HFF-Myc (cell line): ENCODE results near the gene POLDIP3.
"Not testable (repeated sequence)": the region's sequence is repeated elsewhere in the genome, so short reads cannot be mapped to it uniquely, and the experiment has no call there.

Experiments
- DNase-seq: peaks from one replicate; pipeline ENCODE4 v3.0.0-alpha.2; 2011; ENCODE audit warnings: low read depth; ENCODE audit errors: extremely low read depth
- H3K4me3 ChIP-seq: replicated peaks from 2 replicates; pipeline ENCODE4 v1.5.1; 2011; ENCODE audit warnings: low read depth, mild to moderate bottlenecking, control low read depth, low read length
- TF ChIP-seq, protein P1 (sequence below): IDR thresholded peaks from 2 replicates; pipeline ENCODE4 v1.5.1; 2012; ENCODE audit warnings: mild to moderate bottlenecking, low read depth, low read length, control low read depth; ENCODE audit errors: missing control alignments

The POLDIP3 gene

DNA sequence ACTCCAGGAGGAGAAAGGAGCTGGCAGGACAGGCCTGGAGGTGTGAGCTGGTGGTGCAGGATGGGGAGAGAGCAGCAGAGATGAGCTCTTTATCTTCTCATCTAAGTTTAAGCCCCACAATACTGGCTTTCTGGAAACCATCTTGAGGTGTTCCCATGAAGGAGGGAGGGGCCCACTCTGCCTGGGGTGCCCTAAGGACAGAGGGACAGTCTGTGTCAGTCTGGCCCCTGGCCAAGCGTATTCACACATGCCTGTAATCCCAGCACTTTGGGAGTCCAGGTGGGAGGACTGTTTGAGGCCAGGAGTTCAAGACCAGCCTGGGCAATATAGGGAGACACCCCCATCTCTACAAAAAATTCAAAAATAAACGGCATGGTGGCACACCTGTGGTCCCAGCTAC is 52.0 kb downstream of the POLDIP3 start:
- DNase-seq, result no peak
- TF ChIP-seq, protein P1, sequence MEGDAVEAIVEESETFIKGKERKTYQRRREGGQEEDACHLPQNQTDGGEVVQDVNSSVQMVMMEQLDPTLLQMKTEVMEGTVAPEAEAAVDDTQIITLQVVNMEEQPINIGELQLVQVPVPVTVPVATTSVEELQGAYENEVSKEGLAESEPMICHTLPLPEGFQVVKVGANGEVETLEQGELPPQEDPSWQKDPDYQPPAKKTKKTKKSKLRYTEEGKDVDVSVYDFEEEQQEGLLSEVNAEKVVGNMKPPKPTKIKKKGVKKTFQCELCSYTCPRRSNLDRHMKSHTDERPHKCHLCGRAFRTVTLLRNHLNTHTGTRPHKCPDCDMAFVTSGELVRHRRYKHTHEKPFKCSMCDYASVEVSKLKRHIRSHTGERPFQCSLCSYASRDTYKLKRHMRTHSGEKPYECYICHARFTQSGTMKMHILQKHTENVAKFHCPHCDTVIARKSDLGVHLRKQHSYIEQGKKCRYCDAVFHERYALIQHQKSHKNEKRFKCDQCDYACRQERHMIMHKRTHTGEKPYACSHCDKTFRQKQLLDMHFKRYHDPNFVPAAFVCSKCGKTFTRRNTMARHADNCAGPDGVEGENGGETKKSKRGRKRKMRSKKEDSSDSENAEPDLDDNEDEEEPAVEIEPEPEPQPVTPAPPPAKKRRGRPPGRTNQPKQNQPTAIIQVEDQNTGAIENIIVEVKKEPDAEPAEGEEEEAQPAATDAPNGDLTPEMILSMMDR, result no peak
- no peak overlapping the region for H3K4me3 ChIP-seq

DNA sequence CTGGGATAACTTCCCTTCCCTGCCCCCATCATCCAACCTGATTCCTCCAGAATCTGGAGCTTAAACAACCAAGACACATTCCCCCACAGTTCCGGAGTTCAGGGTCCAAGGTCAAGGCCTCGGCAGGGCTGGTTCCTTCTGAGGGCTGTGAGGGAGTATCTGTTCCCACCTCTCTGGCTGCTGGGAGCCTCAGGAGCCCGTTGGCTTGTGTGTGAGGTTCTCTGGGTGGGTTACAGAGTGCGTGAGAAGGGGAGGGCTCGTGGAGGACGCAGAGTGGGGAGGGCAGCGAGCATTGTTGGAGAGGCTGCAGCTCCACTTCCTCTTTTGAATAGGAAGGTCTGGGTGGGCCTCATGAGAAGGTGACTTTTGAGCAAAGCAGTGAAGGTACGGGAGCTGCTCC is 52.4 kb downstream of the POLDIP3 start:
- no peak for DNase-seq
- H3K4me3 ChIP-seq, result no peak overlapping the region
- TF ChIP-seq, protein P1, result no peak

GRCh38 chr22:42561856-42562255 is 52.8 kb downstream of the POLDIP3 start:
- DNase-seq, result no peak
- H3K4me3 ChIP-seq, result no peak overlapping the region
- TF ChIP-seq, protein P1, result no peak

DNA sequence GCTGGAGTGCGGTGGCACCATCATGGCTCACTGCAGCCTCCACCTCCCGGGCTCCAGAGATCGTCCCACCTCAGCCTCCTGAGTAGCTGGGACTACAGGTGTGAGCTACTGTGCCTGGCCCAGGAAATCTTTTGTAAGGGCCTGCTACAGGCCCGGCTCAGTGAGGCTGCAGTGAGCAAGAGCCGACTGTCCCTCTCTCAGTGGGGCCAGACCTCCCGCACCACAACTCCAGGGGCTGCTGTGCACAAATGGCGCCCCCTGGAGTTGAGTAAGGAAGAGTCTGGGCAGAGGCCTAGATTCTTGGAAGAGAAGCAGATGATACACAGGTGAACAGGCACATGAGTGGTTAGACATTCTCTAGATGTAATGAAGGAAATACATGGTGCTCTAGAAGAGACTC is 53.9 kb downstream of the POLDIP3 start:
- TF ChIP-seq, protein P1, result peak; percentile 67
- no peak for DNase-seq
- H3K4me3 ChIP-seq, result no peak overlapping the region

DNA sequence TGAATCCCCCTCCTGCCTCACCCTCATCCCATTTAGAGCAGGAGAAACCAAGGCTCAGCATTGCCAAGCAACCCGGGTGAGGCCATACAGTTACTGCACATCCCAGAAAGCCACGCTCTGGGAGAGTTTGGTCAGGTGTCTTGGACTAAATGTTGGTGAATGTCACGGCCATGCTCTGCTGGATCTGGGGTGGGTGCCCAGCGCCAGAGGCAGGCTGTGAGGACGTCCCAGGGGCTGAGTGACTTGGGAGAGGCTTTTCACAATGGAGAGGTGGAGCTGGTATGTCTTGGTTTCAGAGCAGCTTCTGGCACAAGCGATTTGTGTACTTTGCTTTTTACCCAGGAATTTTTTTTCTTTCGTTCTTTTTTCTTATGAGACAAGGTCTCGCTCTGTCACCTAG is 54.3 kb downstream of the POLDIP3 start:
- no peak for DNase-seq
- TF ChIP-seq, protein P1, result no peak
- no peak overlapping the region for H3K4me3 ChIP-seq

- peak within 1 kb of the TSS; percentile 47 for H3K4me3 ChIP-seq
- DNase-seq, result peak; percentile 17
- TF ChIP-seq, protein P1, result no peak
Measured at GRCh38 chr22:42553475-42554361, 61.0 kb downstream of the POLDIP3 start, which contains the start of gene SERHL2. Gene SERHL2 (plus strand): TSS chr22:42553956. CDS start chr22:42554021, 65 bp downstream.

DNA sequence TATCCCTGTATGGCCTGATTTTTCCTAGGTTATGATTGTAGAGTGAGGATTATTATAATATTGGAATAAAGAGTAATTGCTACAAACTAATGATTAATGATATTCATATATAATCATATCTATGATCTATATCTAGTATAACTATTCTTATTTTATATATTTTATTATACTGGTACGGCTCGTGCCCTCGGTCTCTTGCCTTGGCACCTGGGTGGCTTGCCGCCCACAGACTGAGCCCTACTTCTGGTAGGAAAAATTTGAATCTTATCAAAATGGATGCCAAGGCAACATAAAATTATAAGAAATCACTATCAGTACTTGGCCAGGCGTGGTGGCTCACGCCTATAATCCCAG is 62.4 kb downstream of the POLDIP3 start:
- DNase-seq, H3K4me3 ChIP-seq: not testable (repeated sequence)
